Measurements from ENCODE around the gene BPTF. TPM values are rescaled to one million over a fixed set of nuclear protein-coding genes. Genes with fewer than 3 reads are reported as not detected.
A peak's percentile ranks its signal among the peaks of the same experiment; 100 is the strongest.
"Not testable (repeated sequence)": the region's sequence is repeated elsewhere in the genome, so short reads cannot be mapped to it uniquely, and the experiment has no call there.

Gene BPTF
- total RNA-seq, 1 donor from 2014 or later: 38.0 TPM

- TF ChIP-seq CTCF (conservative IDR thresholded peaks at IDR 0.05; ENCODE audit: low read depth, low read length): no peak
- H3K4me3 ChIP-seq (ENCODE audit: low read depth, low read length): no peak overlapping the region
- DNase-seq (ENCODE audit: low read depth): no peak
These were observed 155.2 kb downstream of the BPTF start for GRCh38 chr17:67980456-67980855.

DNA sequence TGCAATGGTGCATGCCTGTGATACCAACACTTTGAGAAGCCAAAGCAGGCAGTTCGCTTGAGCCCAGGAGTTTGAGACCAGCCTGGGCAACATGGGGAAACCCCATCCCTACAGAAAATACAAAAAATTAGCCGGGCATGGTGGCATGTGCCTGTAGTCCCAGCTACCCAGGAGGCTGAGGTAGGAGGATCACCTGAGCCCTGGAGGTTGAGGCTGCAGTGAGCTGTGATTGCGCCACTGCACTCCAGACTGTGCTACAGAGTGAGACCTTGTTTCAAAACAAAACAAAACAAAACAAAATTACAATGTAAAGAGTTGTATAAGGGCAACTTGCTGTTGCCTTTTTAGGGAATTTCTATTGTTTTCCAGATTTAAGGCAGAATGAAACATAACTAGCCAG lies 155.6 kb downstream of the BPTF start:
- H3K4me3 ChIP-seq (ENCODE audit: low read depth, low read length); DNase-seq (ENCODE audit: low read depth): not testable (repeated sequence)

- H3K4me3 ChIP-seq (ENCODE audit: low read depth, low read length): no peak overlapping the region
- no peak for TF ChIP-seq CTCF (conservative IDR thresholded peaks at IDR 0.05; ENCODE audit: low read depth, low read length)
- DNase-seq (ENCODE audit: low read depth): no peak
These were observed 156.8 kb downstream of the BPTF start for GRCh38 chr17:67982034-67982640.

DNA sequence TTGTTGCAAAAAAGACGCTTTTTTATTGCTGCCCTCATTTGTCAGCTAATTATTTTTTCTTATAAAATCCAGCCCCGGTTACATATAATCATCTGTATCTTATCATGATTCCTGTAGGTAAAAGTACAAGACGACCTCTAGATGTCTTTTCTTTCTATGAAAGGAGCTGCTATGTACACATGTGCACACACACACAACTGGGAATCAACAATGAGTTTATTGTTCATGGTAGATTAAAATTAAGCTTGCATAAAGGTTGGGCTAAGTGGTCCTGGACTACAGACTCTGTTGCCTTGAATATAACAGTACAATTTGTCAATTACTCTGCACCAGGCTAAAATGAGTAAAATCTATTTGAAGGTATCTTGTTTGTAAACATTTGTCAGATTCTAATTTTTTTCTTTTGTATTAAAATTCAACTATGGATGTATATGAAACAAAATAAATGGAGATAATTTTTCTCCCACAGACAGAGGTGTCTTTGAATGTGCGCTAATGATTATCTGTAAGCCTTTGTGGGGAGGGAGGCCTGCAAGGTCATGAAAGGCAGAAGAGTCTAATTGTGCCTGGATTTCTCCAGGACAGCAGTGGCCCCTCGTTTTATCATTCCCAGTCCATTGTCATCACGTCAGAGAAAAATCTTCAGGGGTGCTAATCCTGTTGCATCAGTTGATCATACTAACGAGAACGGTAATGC lies 157.5 kb downstream of the BPTF start:
- no peak for TF ChIP-seq CTCF (conservative IDR thresholded peaks at IDR 0.05; ENCODE audit: low read depth, low read length)
- no peak overlapping the region for H3K4me3 ChIP-seq (ENCODE audit: low read depth, low read length)
- DNase-seq (ENCODE audit: low read depth): no peak

GRCh38 chr17:67983383-67983688 lies 158.0 kb downstream of the BPTF start:
- no peak for DNase-seq (ENCODE audit: low read depth)
- TF ChIP-seq CTCF (conservative IDR thresholded peaks at IDR 0.05; ENCODE audit: low read depth, low read length): no peak
- H3K4me3 ChIP-seq (ENCODE audit: low read depth, low read length): no peak overlapping the region

DNA sequence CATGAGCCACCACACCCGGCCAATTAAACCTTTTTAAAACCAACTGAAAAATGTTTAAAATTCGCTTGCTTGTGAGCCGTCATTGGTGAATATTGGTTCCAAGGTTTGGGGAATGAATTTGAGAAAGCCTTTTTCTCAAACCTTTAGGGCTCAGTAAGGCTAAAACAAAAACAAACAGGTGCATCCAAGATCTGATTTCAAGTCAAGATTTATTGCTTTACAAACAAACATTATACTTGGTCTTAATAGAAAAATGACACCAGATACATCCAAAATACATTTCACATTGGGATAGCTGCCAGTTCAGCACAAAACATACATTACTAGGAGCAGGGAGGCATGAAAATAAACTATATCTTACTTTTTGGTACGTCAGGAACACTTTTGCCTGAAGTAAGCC lies 165.6 kb downstream of the BPTF start:
- H3K4me3 ChIP-seq (ENCODE audit: low read depth, low read length): no peak overlapping the region
- no peak for TF ChIP-seq CTCF (conservative IDR thresholded peaks at IDR 0.05; ENCODE audit: low read depth, low read length)

DNA sequence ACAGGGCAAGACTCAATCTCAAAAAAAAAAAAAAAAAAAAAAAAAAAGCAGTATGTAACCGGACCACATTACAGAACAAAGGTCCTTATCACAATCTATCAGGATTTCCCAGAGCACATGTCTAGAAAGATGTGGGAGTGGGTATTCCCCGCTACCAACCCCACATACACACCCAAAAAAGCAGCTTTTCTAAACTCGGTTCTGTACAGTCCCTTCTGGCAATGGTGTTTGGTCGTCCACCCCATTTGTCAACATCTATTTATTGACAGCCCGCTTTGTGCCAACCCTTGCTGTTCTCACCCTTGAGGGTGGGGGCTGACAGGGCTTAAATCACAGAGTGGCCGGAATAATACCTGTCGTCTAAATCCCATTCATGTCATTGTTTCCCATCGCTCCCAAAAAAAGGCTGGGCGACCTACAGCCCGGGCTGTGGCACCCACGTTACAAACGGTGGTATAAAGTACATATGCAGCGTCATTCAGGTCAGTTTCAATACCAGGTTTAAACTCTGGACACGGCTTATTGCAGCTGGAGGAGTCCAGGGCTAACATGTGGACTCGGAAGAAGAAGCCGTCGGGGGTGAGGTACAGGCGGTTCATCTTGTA lies 167.3 kb downstream of the BPTF start:
- no peak for TF ChIP-seq CTCF (conservative IDR thresholded peaks at IDR 0.05; ENCODE audit: low read depth, low read length)
- DNase-seq (ENCODE audit: low read depth): no peak
- H3K4me3 ChIP-seq (ENCODE audit: low read depth, low read length): peak overlapping the region; percentile 81

More for the DNA sequence above, 165.6 kb downstream of the BPTF start:
- DNase-seq (ENCODE audit: low read depth): no peak

All from epithelial cell of proximal tubule (primary cell).